Measurements from ENCODE around the gene IL1RN. TPM values are rescaled to one million over a fixed set of nuclear protein-coding genes. Genes with fewer than 3 reads are reported as not detected.

IL1RN gene
- polyA plus RNA-seq, 1 donor from 2014 or later, result not detected

- Mint-ChIP-seq H3K27ac (peak overlapping the region in 2 of 3 donors; percentile 54 to 76), H3K9me3 (peaks cover 0 to 5% (median 3%) of the 10 kb centered on the region in 3 donors), H3K4me1 (peaks cover 19 to 20% (median 20%) of the 10 kb centered on the region in 3 donors), H3K36me3 (peaks cover 2% of the 10 kb centered on the region), H3K27me3 (no peaks in the 10 kb centered on the region), H3K4me3 (peak overlapping the region in 2 of 4 donors; percentile 35 to 89)
Observed at GRCh38 chr2:113148606-113149552, 21.5 kb downstream of the IL1RN start.

GRCh38 chr2:113149553-113150257 is 22.3 kb downstream of the IL1RN start:
- H3K4me1 Mint-ChIP-seq, result peaks cover 16 to 20% (median 19%) of the 10 kb centered on the region in 3 donors
- no peaks in the 10 kb centered on the region for H3K27me3 Mint-ChIP-seq
- peak overlapping the region in 1 of 4 donors; percentile 35 for H3K4me3 Mint-ChIP-seq
- peak overlapping the region in 2 of 3 donors; percentile 54 to 67 for H3K27ac Mint-ChIP-seq
- no peaks in the 10 kb centered on the region for H3K9me3 Mint-ChIP-seq
- H3K36me3 Mint-ChIP-seq, result no peaks in the 10 kb centered on the region

- H3K36me3 Mint-ChIP-seq, result no peaks in the 10 kb centered on the region
- peaks cover under 1% of the 10 kb centered on the region for H3K27me3 Mint-ChIP-seq
- H3K4me1 Mint-ChIP-seq, result peaks cover 19 to 20% (median 19%) of the 10 kb centered on the region in 3 donors
- no peaks in the 10 kb centered on the region for H3K9me3 Mint-ChIP-seq
- no peak overlapping the region for H3K4me3 Mint-ChIP-seq
- no peak overlapping the region for H3K27ac Mint-ChIP-seq
Observed at GRCh38 chr2:113150258-113150601, 22.8 kb downstream of the IL1RN start.

GRCh38 chr2:113155331-113155730 is 27.9 kb downstream of the IL1RN start:
- peaks cover 10 to 21% (median 14%) of the 10 kb centered on the region in 3 donors for H3K4me1 Mint-ChIP-seq
- peaks cover 3% of the 10 kb centered on the region for H3K36me3 Mint-ChIP-seq
- H3K4me3 Mint-ChIP-seq, result peak overlapping the region in 1 of 4 donors; percentile 58

GRCh38 chr2:113156278-113157117 is 29.1 kb downstream of the IL1RN start:
- H3K27me3 Mint-ChIP-seq, result peaks cover 2% of the 10 kb centered on the region
- H3K9me3 Mint-ChIP-seq, result no peaks in the 10 kb centered on the region
- H3K36me3 Mint-ChIP-seq, result peaks cover 3% of the 10 kb centered on the region
- peaks cover 10 to 21% (median 13%) of the 10 kb centered on the region in 3 donors for H3K4me1 Mint-ChIP-seq
- peak overlapping the region; percentile 75 to 90 (median 87) for H3K4me3 Mint-ChIP-seq
- H3K27ac Mint-ChIP-seq, result peak overlapping the region; percentile 31 to 53 (median 32)

More at GRCh38 chr2:113155331-113155730, 27.9 kb downstream of the IL1RN start:
- Mint-ChIP-seq H3K27ac (no peak overlapping the region), H3K9me3 (no peaks in the 10 kb centered on the region), H3K27me3 (peaks cover 2% of the 10 kb centered on the region)

GRCh38 chr2:113157118-113157896 is 29.9 kb downstream of the IL1RN start:
- Mint-ChIP-seq H3K4me3 (peak overlapping the region; percentile 84 to 94 (median 92)), H3K27me3 (peaks cover 2% of the 10 kb centered on the region), H3K27ac (peak overlapping the region in 2 of 3 donors; percentile 31 to 53), H3K4me1 (peaks cover 5 to 21% (median 13%) of the 10 kb centered on the region in 3 donors), H3K9me3 (no peaks in the 10 kb centered on the region), H3K36me3 (peaks cover 3% of the 10 kb centered on the region)

- H3K27ac Mint-ChIP-seq, result peak overlapping the region; percentile 12 to 18 (median 14)
- peak overlapping the region; percentile 83 to 94 (median 89) for H3K4me3 Mint-ChIP-seq
Observed at GRCh38 chr2:113157897-113158753, 30.7 kb downstream of the IL1RN start.

GRCh38 chr2:113158884-113159553 is 31.6 kb downstream of the IL1RN start:
- Mint-ChIP-seq H3K27ac (peak overlapping the region in 1 of 3 donors; percentile 43), H3K27me3 (peaks cover 2% of the 10 kb centered on the region), H3K9me3 (no peaks in the 10 kb centered on the region), H3K4me3 (peak overlapping the region in 3 of 4 donors; percentile 83 to 94 (median 85)), H3K4me1 (peaks cover 5 to 21% (median 16%) of the 10 kb centered on the region in 3 donors), H3K36me3 (peaks cover 3% of the 10 kb centered on the region)

More at GRCh38 chr2:113157897-113158753, 30.7 kb downstream of the IL1RN start:
- H3K9me3 Mint-ChIP-seq, result no peaks in the 10 kb centered on the region
- H3K36me3 Mint-ChIP-seq, result peaks cover 3% of the 10 kb centered on the region
- H3K4me1 Mint-ChIP-seq, result peaks cover 5 to 21% (median 15%) of the 10 kb centered on the region in 3 donors
- H3K27me3 Mint-ChIP-seq, result peaks cover 2% of the 10 kb centered on the region

GRCh38 chr2:113160248-113160647 is 32.9 kb downstream of the IL1RN start:
- H3K4me1 Mint-ChIP-seq, result peaks cover 9 to 20% (median 17%) of the 10 kb centered on the region in 3 donors
- H3K27me3 Mint-ChIP-seq, result peaks cover 1% of the 10 kb centered on the region
- H3K36me3 Mint-ChIP-seq, result peaks cover 3% of the 10 kb centered on the region
- no peak overlapping the region for H3K27ac Mint-ChIP-seq
- no peak overlapping the region for H3K4me3 Mint-ChIP-seq
- H3K9me3 Mint-ChIP-seq, result no peaks in the 10 kb centered on the region

GRCh38 chr2:113160962-113161361 is 33.6 kb downstream of the IL1RN start:
- H3K4me3 Mint-ChIP-seq, result no peak overlapping the region

GRCh38 chr2:113162173-113162572 is 34.8 kb downstream of the IL1RN start:
- Mint-ChIP-seq H3K27ac (no peak overlapping the region), H3K4me1 (peaks cover 9 to 18% (median 15%) of the 10 kb centered on the region in 3 donors)

More at GRCh38 chr2:113160962-113161361, 33.6 kb downstream of the IL1RN start:
- Mint-ChIP-seq H3K36me3 (peaks cover 3% of the 10 kb centered on the region), H3K4me1 (peaks cover 9 to 20% (median 17%) of the 10 kb centered on the region in 3 donors), H3K9me3 (no peaks in the 10 kb centered on the region), H3K27me3 (no peaks in the 10 kb centered on the region), H3K27ac (no peak overlapping the region)

GRCh38 chr2:113162869-113163268 is 35.5 kb downstream of the IL1RN start:
- Mint-ChIP-seq H3K27me3 (no peaks in the 10 kb centered on the region), H3K36me3 (peaks cover 3% of the 10 kb centered on the region), H3K4me3 (no peak overlapping the region), H3K9me3 (no peaks in the 10 kb centered on the region), H3K4me1 (peaks cover 9 to 20% (median 14%) of the 10 kb centered on the region in 3 donors), H3K27ac (no peak overlapping the region)

More at GRCh38 chr2:113162173-113162572, 34.8 kb downstream of the IL1RN start:
- Mint-ChIP-seq H3K9me3 (no peaks in the 10 kb centered on the region), H3K4me3 (no peak overlapping the region), H3K27me3 (no peaks in the 10 kb centered on the region), H3K36me3 (peaks cover 3% of the 10 kb centered on the region)

All from IgD-negative memory B cell (primary cell).